OCI-M2 (cell line): Measurements from ENCODE around the gene MRPS2.
"Not testable (repeated sequence)": the region's sequence is repeated elsewhere in the genome, so short reads cannot be mapped to it uniquely, and the experiment has no call there.

Source experiments
- DNase-seq: peaks from one replicate; lab custom pipeline; 2025; ENCODE audit not compliant: unreplicated experiment; lab: John Stamatoyannopoulos, UW

MRPS2 gene

GRCh38 chr9:135514342-135515082 is 14.0 kb downstream of the MRPS2 start:
- no peak for DNase-seq

- no peak for DNase-seq
Observed at GRCh38 chr9:135515083-135515951, 14.8 kb downstream of the MRPS2 start.

- no peak for DNase-seq
Observed at GRCh38 chr9:135516132-135516860, 15.8 kb downstream of the MRPS2 start.

GRCh38 chr9:135517407-135517822 is 16.9 kb downstream of the MRPS2 start:
- no peak for DNase-seq

- DNase-seq, result no peak
Observed at GRCh38 chr9:135519179-135519971, 18.9 kb downstream of the MRPS2 start.

GRCh38 chr9:135520916-135521607 is 20.6 kb downstream of the MRPS2 start, which contains the start of gene LCN1:
Gene LCN1 (plus strand): TSS chr9:135521440. CDS start chr9:135521498, 58 bp downstream.
- no peak for DNase-seq

- DNase-seq, result no peak
Observed at GRCh38 chr9:135521608-135522095, 21.2 kb downstream of the MRPS2 start.

- no peak for DNase-seq
Observed at GRCh38 chr9:135522137-135522877, 21.8 kb downstream of the MRPS2 start.

GRCh38 chr9:135522931-135523330 is 22.4 kb downstream of the MRPS2 start:
- no peak for DNase-seq

- DNase-seq, result no peak
Observed at GRCh38 chr9:135523521-135524129, 23.1 kb downstream of the MRPS2 start.

- no peak for DNase-seq
Observed at GRCh38 chr9:135524130-135524861, 23.8 kb downstream of the MRPS2 start.

GRCh38 chr9:135525241-135526088 is 25.0 kb downstream of the MRPS2 start:
- DNase-seq, result no peak

- no peak for DNase-seq
Observed at GRCh38 chr9:135526089-135526729, 25.7 kb downstream of the MRPS2 start.

- DNase-seq, result no peak
Observed at GRCh38 chr9:135526730-135527571, 26.5 kb downstream of the MRPS2 start.

- not testable (repeated sequence) for DNase-seq
Observed at GRCh38 chr9:135528842-135529435, 28.5 kb downstream of the MRPS2 start.
